T-helper 1 cell (primary cell): ENCODE measurements around the gene SDCCAG8.

Experiments
- DNase-seq, 5 donors: peaks; one replicate each; pipeline ENCODE4 v3.0.0-alpha.2; 2012 to 2020

SDCCAG8 gene

GRCh38 chr1:243394601-243395464 lies 139.0 kb downstream of the SDCCAG8 start:
- DNase-seq: no peak

GRCh38 chr1:243396424-243396823 lies 140.6 kb downstream of the SDCCAG8 start:
- DNase-seq: no peak

GRCh38 chr1:243396876-243397275 lies 141.0 kb downstream of the SDCCAG8 start:
- no peak for DNase-seq

- DNase-seq: no peak
Observed at GRCh38 chr1:243397613-243398321, 141.9 kb downstream of the SDCCAG8 start.

- no peak for DNase-seq
Observed at GRCh38 chr1:243399561-243400155, 143.8 kb downstream of the SDCCAG8 start.

GRCh38 chr1:243402868-243403267 lies 147.0 kb downstream of the SDCCAG8 start:
- no peak for DNase-seq

- no peak for DNase-seq
Observed at GRCh38 chr1:243406424-243406823, 150.6 kb downstream of the SDCCAG8 start.

- DNase-seq: no peak
Observed at GRCh38 chr1:243407284-243408018, 151.6 kb downstream of the SDCCAG8 start.

GRCh38 chr1:243408479-243408878 lies 152.6 kb downstream of the SDCCAG8 start:
- no peak for DNase-seq

- DNase-seq: peak in 1 of 5 donors; percentile 8
Observed at GRCh38 chr1:243409284-243409683, 153.4 kb downstream of the SDCCAG8 start.

- no peak for DNase-seq
Observed at GRCh38 chr1:243411472-243411871, 155.6 kb downstream of the SDCCAG8 start.

GRCh38 chr1:243413431-243414151 lies 157.8 kb downstream of the SDCCAG8 start:
- peak in 1 of 5 donors; percentile 29 for DNase-seq

GRCh38 chr1:243414152-243414494 lies 158.3 kb downstream of the SDCCAG8 start:
- no peak for DNase-seq

- peak in 1 of 5 donors; percentile 10 for DNase-seq
Observed at GRCh38 chr1:243415663-243416408, 160.0 kb downstream of the SDCCAG8 start.

GRCh38 chr1:243416495-243416894 lies 160.7 kb downstream of the SDCCAG8 start:
- DNase-seq: peak in 1 of 5 donors; percentile 68

- DNase-seq: peak in 1 of 5 donors; percentile 6
Observed at GRCh38 chr1:243420016-243420945, 164.4 kb downstream of the SDCCAG8 start.

GRCh38 chr1:243420946-243421685 lies 165.3 kb downstream of the SDCCAG8 start:
- no peak for DNase-seq

GRCh38 chr1:243421784-243422183 lies 165.9 kb downstream of the SDCCAG8 start:
- peak in 3 of 5 donors; percentile 10 to 84 (median 14) for DNase-seq

GRCh38 chr1:243422362-243422761 lies 166.5 kb downstream of the SDCCAG8 start:
- no peak for DNase-seq
